Activated T-cell treated with anti-CD3 and anti-CD28 coated beads, Interleukin-2, amount 50 U/mL, for 72 hours (primary cell): ENCODE data around the gene HCK. TPM values are rescaled to one million over a fixed set of nuclear protein-coding genes. Genes with fewer than 3 reads are reported as not detected.

Experiments used
- ATAC-seq, 2 donors: fragments of 150-1000 bp; cut with Tn5 transposase; replicated peaks in 1 of 2; 2 replicates each; pipeline ENCODE4 v1.10.0; 2021; ENCODE audit warnings: moderate library complexity in 2 of 2, mild to moderate bottlenecking in 1 of 2
- DNase-seq, 2 donors: peaks; one replicate each; pipeline ENCODE4 v3.0.0; 2021 to 2022; ENCODE audit warnings: mixed read lengths in 1 of 2
- H3K27ac Mint-ChIP-seq: one replicate; pipeline ENCODE4 v1.8.0; 2022; ENCODE audit warnings: mild to moderate bottlenecking, moderate library complexity, mixed read lengths
- H3K27me3 Mint-ChIP-seq: one replicate; pipeline ENCODE4 v1.8.0; 2022; ENCODE audit warnings: low read depth, mixed read lengths
- H3K36me3 Mint-ChIP-seq, 2 donors: one replicate each; pipeline ENCODE4 v1.8.0; 2022; ENCODE audit warnings: mixed read lengths in 2 of 2, mild to moderate bottlenecking in 1 of 2; ENCODE audit not compliant: insufficient read depth in 2 of 2
- H3K4me1 Mint-ChIP-seq: one replicate; pipeline ENCODE4 v1.8.0; 2022; ENCODE audit warnings: low read depth, mixed read lengths
- H3K4me3 Mint-ChIP-seq, 2 donors: one replicate each; pipeline ENCODE4 v1.8.0; 2022; ENCODE audit warnings: mild to moderate bottlenecking in 2 of 2, mixed read lengths in 2 of 2, moderate library complexity in 2 of 2
- H3K9me3 Mint-ChIP-seq, 2 donors: one replicate each; pipeline ENCODE4 v1.8.0; 2022; ENCODE audit warnings: mixed read lengths in 2 of 2
- total RNA-seq, 2 donors: library from RNA; stranded (reverse); gene quantifications; one replicate each; pipeline ENCODE4 v1.2.3, GENCODE V29; 2022

HCK gene
- total RNA-seq, 2 donors from 2014 or later: 0.50 to 1.1 TPM

GRCh38 chr20:32138921-32139320 lies 86.9 kb downstream of the HCK start:
- Mint-ChIP-seq H3K36me3 (peaks cover 15 to 25% of the 10 kb centered on the region in 2 donors), H3K4me3 (no peak overlapping the region), H3K27ac (no peak overlapping the region), H3K4me1 (no peaks in the 10 kb centered on the region), H3K27me3 (no peaks in the 10 kb centered on the region), H3K9me3 (no peaks in the 10 kb centered on the region)
- ATAC-seq: no peak
- DNase-seq: no peak

DNA sequence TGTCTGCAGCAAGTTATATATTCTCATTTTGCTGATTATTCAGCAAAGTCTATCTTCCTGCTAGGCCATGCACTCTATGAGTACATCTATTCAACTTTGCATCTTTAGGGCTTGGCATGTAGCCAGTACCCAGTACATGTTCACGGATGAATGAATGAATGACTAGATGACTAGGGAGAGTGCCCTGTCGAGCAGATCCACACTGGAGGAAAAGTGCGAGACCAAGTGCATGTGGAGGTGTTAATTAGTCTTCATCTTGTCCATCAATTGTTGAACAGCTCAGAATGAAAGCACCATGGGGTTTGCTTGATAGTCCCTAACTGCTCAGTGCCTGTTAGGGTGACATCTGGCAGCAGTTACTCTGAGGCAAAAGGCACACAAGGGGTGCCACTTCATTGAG lies 87.9 kb downstream of the HCK start:
- Mint-ChIP-seq H3K4me1 (no peaks in the 10 kb centered on the region), H3K9me3 (no peaks in the 10 kb centered on the region), H3K27ac (peak overlapping the region; percentile 3), H3K27me3 (no peaks in the 10 kb centered on the region), H3K4me3 (no peak overlapping the region), H3K36me3 (peaks cover 17 to 29% of the 10 kb centered on the region in 2 donors)
- ATAC-seq (no peak), DNase-seq (no peak)

DNA sequence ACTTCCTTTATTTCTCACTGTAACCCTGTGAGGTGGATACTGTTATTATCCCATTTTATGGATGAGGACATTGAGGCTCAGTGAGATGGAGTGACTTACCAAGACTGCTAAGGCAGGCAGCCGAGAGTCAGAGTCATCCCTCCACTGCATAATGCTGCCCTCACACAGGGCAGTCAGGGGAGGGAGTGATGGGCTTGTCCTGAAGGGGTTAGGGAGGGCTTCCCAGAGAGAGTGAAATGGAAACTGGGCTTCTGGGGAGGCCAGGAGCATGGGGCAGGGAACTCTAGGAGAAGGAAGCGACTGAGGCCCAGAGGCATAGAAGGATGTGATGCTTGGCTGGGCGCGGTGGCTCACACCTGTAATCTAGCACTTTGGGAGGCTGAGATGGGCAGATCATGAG lies 88.6 kb downstream of the HCK start:
- no peak for ATAC-seq
- no peaks in the 10 kb centered on the region for H3K9me3 Mint-ChIP-seq
- no peak overlapping the region for H3K27ac Mint-ChIP-seq
- H3K4me1 Mint-ChIP-seq: no peaks in the 10 kb centered on the region
- DNase-seq: no peak
- no peaks in the 10 kb centered on the region for H3K27me3 Mint-ChIP-seq
- H3K36me3 Mint-ChIP-seq: peaks cover 17 to 34% of the 10 kb centered on the region in 2 donors
- no peak overlapping the region for H3K4me3 Mint-ChIP-seq

GRCh38 chr20:32141465-32141980 lies 89.5 kb downstream of the HCK start:
- Mint-ChIP-seq H3K9me3 (no peaks in the 10 kb centered on the region), H3K27ac (no peak overlapping the region), H3K27me3 (no peaks in the 10 kb centered on the region), H3K4me3 (no peak overlapping the region), H3K4me1 (no peaks in the 10 kb centered on the region), H3K36me3 (peaks cover 18 to 38% of the 10 kb centered on the region in 2 donors)
- DNase-seq: no peak
- ATAC-seq: no peak

DNA sequence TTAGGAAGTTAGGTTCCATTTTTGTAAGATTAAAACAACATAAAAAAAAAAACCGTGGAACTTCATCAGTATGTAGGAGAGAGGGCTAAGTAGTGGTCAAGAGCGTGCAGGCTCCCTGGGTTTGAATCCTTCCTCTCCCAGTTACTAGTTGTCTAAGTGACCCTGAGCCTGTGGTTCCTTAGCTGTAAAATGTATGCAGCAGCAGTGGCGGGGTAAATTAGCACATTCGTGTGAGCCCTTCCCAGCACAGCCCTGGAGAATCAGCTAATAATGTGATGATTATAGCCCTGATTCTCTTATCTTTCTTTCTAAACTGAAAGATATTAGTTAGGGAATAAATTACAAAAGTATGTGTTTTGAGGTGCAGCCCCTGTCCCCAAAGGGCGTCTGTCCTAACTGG lies 90.0 kb downstream of the HCK start:
- no peak for DNase-seq
- H3K27ac Mint-ChIP-seq: no peak overlapping the region
- ATAC-seq: no peak
- H3K27me3 Mint-ChIP-seq: no peaks in the 10 kb centered on the region
- H3K4me1 Mint-ChIP-seq: no peaks in the 10 kb centered on the region
- peaks cover 18 to 37% of the 10 kb centered on the region in 2 donors for H3K36me3 Mint-ChIP-seq
- no peaks in the 10 kb centered on the region for H3K9me3 Mint-ChIP-seq
- no peak overlapping the region for H3K4me3 Mint-ChIP-seq

DNA sequence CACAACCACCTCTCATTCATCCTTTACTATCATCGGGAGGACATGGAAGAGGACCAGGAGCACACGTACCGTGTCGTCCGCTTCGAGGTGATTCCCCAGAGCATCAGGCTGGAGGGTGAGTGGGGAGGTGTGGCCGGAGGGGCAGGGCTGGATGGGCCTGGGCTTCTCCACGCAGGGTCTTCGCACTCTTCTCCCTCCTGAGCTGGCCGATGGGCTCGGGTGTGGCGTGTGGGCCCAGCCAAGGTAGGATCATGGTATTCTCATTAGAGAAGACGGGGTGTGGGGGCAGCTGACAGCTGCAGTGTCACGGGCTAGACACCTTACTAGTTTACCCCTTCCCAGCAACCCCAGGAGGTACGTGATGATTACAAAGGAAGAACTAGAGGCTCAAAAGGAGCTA lies 90.9 kb downstream of the HCK start:
- Mint-ChIP-seq H3K36me3 (peaks cover 14 to 36% of the 10 kb centered on the region in 2 donors), H3K27me3 (no peaks in the 10 kb centered on the region), H3K4me3 (no peak overlapping the region), H3K4me1 (no peaks in the 10 kb centered on the region), H3K27ac (no peak overlapping the region), H3K9me3 (no peaks in the 10 kb centered on the region)
- DNase-seq: no peak
- no peak for ATAC-seq

DNA sequence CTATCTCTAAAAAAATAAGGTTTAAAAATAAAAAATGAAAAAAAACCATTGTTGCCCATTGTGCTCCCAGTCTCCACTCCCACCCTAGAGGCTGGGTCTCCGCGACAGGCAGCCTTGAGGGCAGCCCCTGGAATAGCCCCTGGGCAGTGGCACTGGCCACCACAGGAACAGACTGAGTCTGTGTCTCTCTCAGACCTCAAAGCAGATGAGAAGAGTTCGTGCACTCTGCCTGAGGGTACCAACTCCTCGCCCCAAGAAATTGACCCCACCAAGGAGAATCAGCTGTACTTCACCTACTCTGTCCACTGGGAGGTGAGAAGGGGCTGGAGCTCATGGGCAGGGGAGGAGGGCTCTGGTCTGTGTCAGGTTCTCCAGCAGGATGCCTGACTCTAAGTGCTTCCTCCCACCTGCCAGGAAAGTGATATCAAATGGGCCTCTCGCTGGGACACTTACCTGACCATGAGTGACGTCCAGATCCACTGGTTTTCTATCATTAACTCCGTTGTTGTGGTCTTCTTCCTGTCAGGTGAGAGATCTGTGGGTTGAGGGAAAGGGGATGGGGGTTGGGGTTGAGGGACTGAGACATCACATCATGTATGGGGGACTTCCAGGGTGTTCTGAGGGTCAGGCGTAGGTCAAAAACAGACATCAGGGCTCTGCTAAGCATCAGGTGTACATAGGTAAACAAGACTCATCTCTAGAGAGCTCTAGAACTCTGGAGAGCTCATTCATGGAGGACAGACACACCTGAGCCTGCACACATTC lies 93.0 kb downstream of the HCK start:
- DNase-seq (no peak), ATAC-seq (no peak)
- Mint-ChIP-seq H3K27me3 (no peaks in the 10 kb centered on the region), H3K9me3 (no peaks in the 10 kb centered on the region), H3K27ac (no peak overlapping the region), H3K4me1 (no peaks in the 10 kb centered on the region), H3K36me3 (peaks cover 11 to 28% of the 10 kb centered on the region in 2 donors), H3K4me3 (no peak overlapping the region)

- Mint-ChIP-seq H3K27ac (no peak overlapping the region), H3K9me3 (no peaks in the 10 kb centered on the region), H3K4me3 (no peak overlapping the region), H3K4me1 (no peaks in the 10 kb centered on the region), H3K36me3 (peaks cover 2 to 18% of the 10 kb centered on the region in 2 donors), H3K27me3 (no peaks in the 10 kb centered on the region)
- DNase-seq (no peak), ATAC-seq (no peak)
Observed at GRCh38 chr20:32149566-32150170, 97.6 kb downstream of the HCK start.

DNA sequence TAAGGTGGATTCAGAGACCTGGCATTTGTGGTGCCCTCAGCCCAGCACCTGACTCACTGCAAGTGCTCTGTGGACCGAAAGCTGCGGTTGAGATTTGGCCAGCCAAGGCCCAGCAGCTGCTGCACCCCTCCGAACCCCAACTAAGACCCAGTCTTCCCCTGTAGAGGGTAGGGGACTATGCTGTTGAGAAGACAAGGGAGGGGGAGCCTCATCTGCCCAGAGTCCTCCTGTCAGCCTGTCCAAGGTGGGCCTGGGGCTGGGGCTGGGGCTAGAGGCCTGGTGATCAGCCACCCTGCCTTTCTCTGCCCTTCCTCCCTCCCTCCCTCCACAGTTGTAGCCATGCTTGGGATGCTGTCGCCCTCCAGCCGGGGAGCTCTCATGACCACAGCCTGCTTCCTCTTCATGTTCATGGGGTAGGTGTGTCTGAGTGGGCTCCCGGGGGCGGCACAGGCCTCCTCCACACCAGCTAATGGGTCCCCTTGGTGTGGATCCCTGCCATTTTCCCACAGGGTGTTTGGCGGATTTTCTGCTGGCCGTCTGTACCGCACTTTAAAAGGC lies 98.3 kb downstream of the HCK start:
- no peak overlapping the region for H3K4me3 Mint-ChIP-seq
- peaks cover 2 to 15% of the 10 kb centered on the region in 2 donors for H3K36me3 Mint-ChIP-seq
- ATAC-seq (no peak), DNase-seq (no peak)
- no peak overlapping the region for H3K27ac Mint-ChIP-seq
- H3K9me3 Mint-ChIP-seq: no peaks in the 10 kb centered on the region
- H3K4me1 Mint-ChIP-seq: peaks cover 5% of the 10 kb centered on the region
- no peaks in the 10 kb centered on the region for H3K27me3 Mint-ChIP-seq

Other genes starting within 250 kb of the HCK start
- under 1 TPM; 0.49 to 0.53 TPM for gene MYLK2, start 232.9 kb upstream of the HCK start, total RNA-seq
- not detected for gene FOXS1, start 206.6 kb upstream of the HCK start, total RNA-seq
- not detected for gene DUSP15, start 181.7 kb upstream of the HCK start, total RNA-seq
- not detected for gene TTLL9, start 181.6 kb upstream of the HCK start, total RNA-seq
- gene PDRG1, start 100.2 kb upstream of the HCK start, total RNA-seq: 10 to 100 TPM; 13.1 to 19.3 TPM
- not detected for gene XKR7, start 84.1 kb upstream of the HCK start, total RNA-seq
- not detected for gene CCM2L, start 41.8 kb upstream of the HCK start, total RNA-seq
- 10 to 100 TPM; 42.9 to 56.7 TPM for gene TM9SF4, start 57.5 kb downstream of the HCK start, total RNA-seq
- 100 to 1,000 TPM in 1 of 2 donors, 10 to 100 TPM in 1; 98.8 to 107 TPM for gene PLAGL2, start 155.5 kb downstream of the HCK start, total RNA-seq
- gene POFUT1, start 155.6 kb downstream of the HCK start, total RNA-seq: 10 to 100 TPM; 59.7 to 63.2 TPM
- gene KIF3B, start 225.4 kb downstream of the HCK start, total RNA-seq: 10 to 100 TPM; 30.3 to 37.9 TPM